Aorta (tissue), 5 donors: Measurements from ENCODE around the gene NCOA3. TPM values are rescaled to one million over a fixed set of nuclear protein-coding genes. Genes with fewer than 3 reads are reported as not detected.

Experiments used
- ATAC-seq: fragments of 200-7000 bp; cut with Tn5 transposase; one replicate; pipeline ENCODE4 v1.9.1; 2022; ENCODE audit warnings: moderate library complexity; ENCODE audit not compliant: low FRiP score
- DNase-seq, 2 donors: peaks; one replicate each; pipeline ENCODE4 v3.0.0-alpha.2; 2020
- H3K27ac ChIP-seq, 2 donors: one replicate each; pipeline ENCODE4 v1.5.1; 2013; ENCODE audit warnings: low read length in 2 of 2, mild to moderate bottlenecking in 2 of 2, moderate library complexity in 2 of 2, control low read depth in 1 of 2, inconsistent platforms in 1 of 2, low read depth in 1 of 2
- H3K27me3 ChIP-seq, 2 donors: one replicate each; pipeline ENCODE4 v1.6.1; 2013; ENCODE audit warnings: control low read depth in 1 of 2, low read length in 1 of 2, mild to moderate bottlenecking in 1 of 2, moderate library complexity in 1 of 2; ENCODE audit not compliant: insufficient read depth in 2 of 2, control insufficient read depth in 1 of 2
- H3K36me3 ChIP-seq, 2 donors: one replicate each; pipeline ENCODE4 v1.6.1; 2013; ENCODE audit warnings: control low read depth in 1 of 2, low read length in 1 of 2, mild to moderate bottlenecking in 1 of 2; ENCODE audit not compliant: insufficient read depth in 2 of 2, control insufficient read depth in 1 of 2
- H3K4me1 ChIP-seq, 2 donors: one replicate each; pipeline ENCODE4 v1.6.1; 2013; ENCODE audit warnings: low read length in 2 of 2, control low read depth in 1 of 2, mild to moderate bottlenecking in 1 of 2, moderate library complexity in 1 of 2; ENCODE audit not compliant: insufficient read depth in 2 of 2, control insufficient read depth in 1 of 2
- H3K4me3 ChIP-seq, 2 donors: one replicate each; pipeline ENCODE4 v1.5.1; 2013; ENCODE audit warnings: low read length in 2 of 2, control low read depth in 1 of 2, mild to moderate bottlenecking in 1 of 2
- H3K9me3 ChIP-seq: one replicate; pipeline ENCODE4 v1.6.1; 2013; ENCODE audit warnings: mild to moderate bottlenecking, low read length; ENCODE audit not compliant: control insufficient read depth
- WGBS, 2 donors: extraction: QIAGEN DNeasy Blood & Tissue Kit; methylation state at CpG; one replicate each; pipeline ENCODE4 v1.1.7; 2013; 5-methylcytosine and 5-hydroxymethylcytosine counted together
- intact Hi-C, 2 donors: fragments of 100-400 bp; cut with DNase I; formaldehyde crosslinking; loops; one replicate each; pipeline versions ENCODE4 v1.14.2 to v1.15.0; 2022
- polyA plus RNA-seq, 2 donors: library from polyadenylated mRNA; stranded (reverse); fragments of 200-250 nt; gene quantifications; one replicate each; pipeline ENCODE4 v1.2.3, GENCODE V29; 2013
- total RNA-seq, 2 donors: library from RNA; stranded (reverse); fragmentation: NEBNext Ultra II Directional; extraction: Animal tissue kit (Norgen Biotek cat#: 25700); gene quantifications; one replicate each; pipeline ENCODE4 v1.2.1, GENCODE V29; 2021
- donor health status: healthy with polysubstance abuse.
- donor health status: Bipolar disorder and iron deficiency.
- donor health status: DM: no; HTN: no; CAD: no.
- donor health status: DM: no; HTN: no; CAD: no.
- donor health status: DM: yes; HTN: yes; CAD: no.

NCOA3 gene
- total and polyA plus RNA-seq, 4 donors, result 4.8 to 53.7 (median 27.7) TPM

DNA sequence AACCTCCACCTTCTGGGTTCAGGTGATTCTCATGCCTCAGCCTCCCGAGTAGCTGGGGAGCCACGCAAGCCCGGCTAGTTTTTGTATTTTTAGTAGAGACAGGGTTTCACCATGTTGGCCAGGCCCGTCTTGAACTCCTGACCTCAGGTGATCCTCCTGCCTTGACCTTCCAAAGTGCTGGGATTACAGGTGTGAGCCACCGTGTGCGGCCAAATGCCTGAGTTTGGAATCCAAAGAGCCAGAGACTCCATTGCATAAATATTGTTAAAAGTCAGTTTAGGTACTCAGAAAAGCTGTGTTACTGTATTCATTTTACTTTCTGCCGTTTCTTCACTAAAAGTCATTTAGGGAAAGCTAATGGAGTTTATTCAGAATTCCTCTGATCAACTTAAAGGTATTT, 146.3 kb downstream of the NCOA3 start:
- no peaks in the 10 kb centered on the region for H3K4me1 ChIP-seq
- H3K4me3 ChIP-seq, result no peak overlapping the region
- 85 to 86% methylated on average over 7 of the region's 7 CpGs for WGBS, 2 donors
- H3K9me3 ChIP-seq, result no peaks in the 10 kb centered on the region
- ATAC-seq (no peak), DNase-seq (no peak)
- H3K36me3 ChIP-seq, result peaks cover 7 to 15% of the 10 kb centered on the region in 2 donors
- H3K27ac ChIP-seq, result no peak overlapping the region
- no peaks in the 10 kb centered on the region for H3K27me3 ChIP-seq
- intact Hi-C loops, result loop anchor here in 1 of 2 donors (10.0 kb wide), 1 partner anchor 373 kb away; no protein-coding TSS in a partner anchor

DNA sequence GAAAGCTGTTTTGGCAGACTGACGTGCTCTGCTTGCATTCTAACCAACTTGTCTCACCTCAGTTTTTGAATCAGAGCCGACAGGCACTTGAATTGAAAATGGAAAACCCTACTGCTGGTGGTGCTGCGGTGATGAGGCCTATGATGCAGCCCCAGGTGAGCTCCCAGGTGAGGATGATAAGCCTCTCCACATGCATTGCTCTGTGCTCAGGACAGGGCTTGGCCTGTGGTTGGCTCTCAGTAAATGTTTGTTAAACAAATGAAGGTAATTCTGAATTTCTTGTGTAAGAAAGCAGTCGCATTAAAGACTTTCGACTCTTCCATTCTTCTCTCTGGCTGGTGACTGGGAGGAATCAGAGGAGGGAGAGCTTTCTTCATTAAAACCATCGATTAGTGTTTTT, 147.3 kb downstream of the NCOA3 start:
- no peak for DNase-seq
- ATAC-seq, result no peak
- intact Hi-C loops, result loop anchor here in 1 of 2 donors (10.0 kb wide), 1 partner anchor 374 kb away; no protein-coding TSS in a partner anchor
- Histone ChIP-seq H3K36me3 (peaks cover 11 to 23% of the 10 kb centered on the region in 2 donors), H3K27ac (no peak overlapping the region), H3K27me3 (no peaks in the 10 kb centered on the region), H3K4me3 (no peak overlapping the region), H3K9me3 (no peaks in the 10 kb centered on the region), H3K4me1 (no peaks in the 10 kb centered on the region)
- WGBS, 2 donors, result 58 to 67% methylated on average over 6 of the region's 6 CpGs

DNA sequence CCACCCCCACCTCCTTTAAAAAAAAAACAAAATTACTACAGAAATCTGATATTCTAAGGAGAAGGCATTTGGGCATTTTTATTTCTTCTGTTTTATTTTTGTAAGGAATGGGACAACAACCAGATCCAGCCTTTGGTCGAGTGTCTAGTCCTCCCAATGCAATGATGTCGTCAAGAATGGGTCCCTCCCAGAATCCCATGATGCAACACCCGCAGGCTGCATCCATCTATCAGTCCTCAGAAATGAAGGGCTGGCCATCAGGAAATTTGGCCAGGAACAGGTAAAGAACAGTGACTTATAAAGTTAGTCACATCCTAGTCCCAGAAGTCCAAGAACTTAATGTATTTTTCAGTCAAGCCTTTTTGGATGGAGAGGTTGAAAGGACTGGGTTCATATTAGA, 150.6 kb downstream of the NCOA3 start:
- Histone ChIP-seq H3K4me1 (no peaks in the 10 kb centered on the region), H3K9me3 (no peaks in the 10 kb centered on the region), H3K4me3 (no peak overlapping the region), H3K27ac (no peak overlapping the region), H3K27me3 (no peaks in the 10 kb centered on the region), H3K36me3 (peaks cover 9 to 16% of the 10 kb centered on the region in 2 donors)
- intact Hi-C loops, result no loop called here
- DNase-seq, result no peak
- WGBS, 2 donors, result 63 to 69% methylated on average over 3 of the region's 3 CpGs
- ATAC-seq, result no peak

DNA sequence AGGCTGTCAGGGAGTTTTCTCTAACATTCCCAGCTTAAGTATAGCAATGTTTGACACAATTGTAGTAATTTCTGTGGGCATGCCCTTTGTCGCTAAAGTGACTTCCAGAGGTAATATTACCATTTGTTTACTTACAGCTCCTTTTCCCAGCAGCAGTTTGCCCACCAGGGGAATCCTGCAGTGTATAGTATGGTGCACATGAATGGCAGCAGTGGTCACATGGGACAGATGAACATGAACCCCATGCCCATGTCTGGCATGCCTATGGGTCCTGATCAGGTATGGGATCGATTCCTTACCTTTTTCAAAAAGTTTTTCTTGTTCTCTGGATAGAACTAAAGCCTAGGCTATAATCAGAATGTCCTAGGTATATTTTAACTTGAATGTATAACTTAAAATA, 151.1 kb downstream of the NCOA3 start:
- 92 to 94% methylated on average over 2 of the region's 2 CpGs for WGBS, 2 donors
- H3K4me3 ChIP-seq, result no peak overlapping the region
- peaks cover 9 to 16% of the 10 kb centered on the region in 2 donors for H3K36me3 ChIP-seq
- ATAC-seq, result no peak
- H3K4me1 ChIP-seq, result no peaks in the 10 kb centered on the region
- H3K27me3 ChIP-seq, result no peaks in the 10 kb centered on the region
- H3K9me3 ChIP-seq, result no peaks in the 10 kb centered on the region
- intact Hi-C loops, result no loop called here
- DNase-seq, result no peak
- H3K27ac ChIP-seq, result no peak overlapping the region

DNA sequence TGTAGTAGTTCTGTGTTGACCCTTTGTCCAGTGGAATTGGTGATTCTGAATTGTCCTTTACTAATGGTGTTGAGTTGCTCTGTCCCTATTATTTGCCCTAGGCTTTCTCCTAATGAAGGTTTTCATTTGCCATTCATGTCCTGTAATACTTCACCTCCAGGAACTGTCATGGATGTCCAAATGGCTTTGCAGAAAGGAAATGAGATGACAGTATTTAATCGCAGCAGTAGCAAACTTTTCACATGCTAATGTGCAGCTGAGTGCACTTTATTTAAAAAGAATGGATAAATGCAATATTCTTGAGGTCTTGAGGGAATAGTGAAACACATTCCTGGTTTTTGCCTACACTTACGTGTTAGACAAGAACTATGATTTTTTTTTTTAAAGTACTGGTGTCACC, 152.2 kb downstream of the NCOA3 start:
- no peaks in the 10 kb centered on the region for H3K4me1 ChIP-seq
- peaks cover 9 to 14% of the 10 kb centered on the region in 2 donors for H3K36me3 ChIP-seq
- intact Hi-C loops, result no loop called here
- H3K27ac ChIP-seq, result no peak overlapping the region
- no peaks in the 10 kb centered on the region for H3K27me3 ChIP-seq
- WGBS, 2 donors, result 68 to 69% methylated on average over 2 of the region's 2 CpGs
- H3K9me3 ChIP-seq, result no peaks in the 10 kb centered on the region
- DNase-seq, result no peak
- H3K4me3 ChIP-seq, result no peak overlapping the region
- no peak for ATAC-seq

DNA sequence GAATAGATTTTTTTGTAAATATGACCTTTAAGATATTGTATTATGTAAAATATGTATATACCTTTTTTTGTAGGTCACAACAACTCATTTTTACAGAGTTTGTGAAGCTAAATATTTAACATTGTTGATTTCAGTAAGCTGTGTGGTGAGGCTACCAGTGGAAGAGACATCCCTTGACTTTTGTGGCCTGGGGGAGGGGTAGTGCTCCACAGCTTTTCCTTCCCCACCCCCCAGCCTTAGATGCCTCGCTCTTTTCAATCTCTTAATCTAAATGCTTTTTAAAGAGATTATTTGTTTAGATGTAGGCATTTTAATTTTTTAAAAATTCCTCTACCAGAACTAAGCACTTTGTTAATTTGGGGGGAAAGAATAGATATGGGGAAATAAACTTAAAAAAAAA, 152.7 kb downstream of the NCOA3 start:
- Histone ChIP-seq H3K4me3 (no peak overlapping the region), H3K36me3 (peaks cover 11 to 12% of the 10 kb centered on the region in 2 donors), H3K27me3 (no peaks in the 10 kb centered on the region), H3K9me3 (no peaks in the 10 kb centered on the region), H3K27ac (no peak overlapping the region), H3K4me1 (no peaks in the 10 kb centered on the region)
- no peak for ATAC-seq
- no peak for DNase-seq
- intact Hi-C loops, result no loop called here
- 92 to 100% methylated on average over 1 of the region's 1 CpG for WGBS, 2 donors

DNA sequence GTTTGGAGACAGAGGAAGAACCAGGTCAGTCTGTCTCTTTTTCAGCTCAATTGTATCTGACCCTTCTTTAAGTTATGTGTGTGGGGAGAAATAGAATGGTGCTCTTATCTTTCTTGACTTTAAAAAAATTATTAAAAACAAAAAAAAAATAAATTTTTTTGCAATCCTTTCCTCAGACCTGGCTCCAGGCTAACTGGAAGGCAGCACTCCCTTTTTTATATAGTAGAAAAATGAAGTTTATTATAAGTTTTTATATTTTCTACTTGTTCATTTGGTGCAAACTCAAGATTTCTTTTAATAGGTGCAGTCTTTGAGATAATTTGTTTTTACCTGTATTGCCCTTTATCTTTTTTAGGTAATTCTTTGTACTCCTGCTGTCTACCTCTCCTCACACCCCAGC, 153.9 kb downstream of the NCOA3 start:
- Histone ChIP-seq H3K4me1 (no peaks in the 10 kb centered on the region), H3K27me3 (no peaks in the 10 kb centered on the region), H3K36me3 (peaks cover 11 to 12% of the 10 kb centered on the region in 2 donors), H3K9me3 (no peaks in the 10 kb centered on the region), H3K27ac (no peak overlapping the region), H3K4me3 (no peak overlapping the region)
- intact Hi-C loops, result no loop called here
- no peak for ATAC-seq
- DNase-seq, result no peak

DNA sequence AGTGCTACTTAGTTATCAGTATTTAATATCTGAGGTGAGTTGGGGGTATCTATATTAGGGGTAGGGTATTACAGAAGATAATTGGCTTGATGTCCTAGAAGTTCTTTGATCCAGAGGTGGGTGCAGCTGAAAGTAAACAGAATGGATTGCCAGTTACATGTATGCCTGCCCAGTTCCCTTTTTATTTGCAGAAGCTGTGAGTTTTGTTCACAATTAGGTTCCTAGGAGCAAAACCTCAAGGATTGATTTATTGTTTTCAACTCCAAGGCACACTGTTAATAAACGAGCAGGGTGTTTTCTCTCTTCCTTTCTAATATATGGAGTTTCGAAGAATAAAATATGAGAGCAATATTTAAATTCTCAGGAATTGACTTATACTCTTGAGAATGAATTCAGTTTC, 154.6 kb downstream of the NCOA3 start:
- intact Hi-C loops, result no loop called here
- Histone ChIP-seq H3K9me3 (no peaks in the 10 kb centered on the region), H3K4me3 (no peak overlapping the region), H3K27me3 (no peaks in the 10 kb centered on the region), H3K4me1 (no peaks in the 10 kb centered on the region), H3K27ac (no peak overlapping the region), H3K36me3 (peaks cover 10 to 11% of the 10 kb centered on the region in 2 donors)
- DNase-seq, result no peak
- 71 to 75% methylated on average over 2 of the region's 2 CpGs for WGBS, 2 donors
- no peak for ATAC-seq

DNA sequence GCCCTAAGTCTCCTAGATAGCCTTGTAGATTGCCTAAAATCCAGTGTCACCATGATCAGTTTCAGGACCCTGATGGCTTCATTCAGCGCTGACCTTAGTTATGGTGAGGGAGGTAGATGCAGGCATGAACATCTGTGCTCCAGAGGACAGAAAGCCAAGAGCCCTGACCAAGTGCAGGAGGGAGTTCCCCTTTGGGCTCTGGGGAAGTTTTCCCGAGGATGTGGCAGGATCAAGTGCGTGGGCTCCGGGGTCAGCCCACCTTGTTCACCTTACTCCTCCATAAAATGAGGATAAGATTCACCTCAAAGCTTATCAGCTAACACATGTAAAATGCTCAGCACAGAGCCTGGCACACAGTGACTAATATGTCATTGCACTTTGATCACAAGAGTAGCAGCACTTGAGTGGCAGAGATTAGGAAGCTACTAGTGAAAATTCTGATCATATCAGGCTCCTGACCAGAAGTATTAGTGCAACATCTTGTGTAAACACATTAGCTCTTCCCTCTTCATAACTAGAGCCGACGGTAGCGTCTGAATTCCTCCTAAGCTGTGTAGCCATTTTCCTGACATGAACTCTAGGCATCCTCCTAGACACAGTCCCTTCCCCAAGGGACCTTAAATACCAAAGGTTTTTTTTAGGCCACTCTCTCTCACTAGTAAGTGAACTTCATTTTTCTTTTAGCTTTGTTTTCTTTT, 158.4 kb downstream of the NCOA3 start:
- WGBS, 2 donors, result 52 to 54% methylated on average over 7 of the region's 7 CpGs
- Histone ChIP-seq H3K36me3 (peaks cover 0 to 2% of the 10 kb centered on the region in 2 donors), H3K27ac (no peak overlapping the region), H3K27me3 (no peaks in the 10 kb centered on the region), H3K4me3 (no peak overlapping the region), H3K9me3 (no peaks in the 10 kb centered on the region), H3K4me1 (no peaks in the 10 kb centered on the region)
- no peak for DNase-seq
- intact Hi-C loops, result loop anchor here (5.0 kb wide), 2 partner anchors 127 to 962 kb away; partner anchors contain the start of gene SULF2 (in 1 of the 2)
- ATAC-seq, result no peak
